HCT116 (cell line): ENCODE data around the gene SEMA7A. TPM values are rescaled to one million over a fixed set of nuclear protein-coding genes. Genes with fewer than 3 reads are reported as not detected.

Experiments used
- ATAC-seq: fragments of 200-7000 bp; cut with Tn5 transposase; 2 replicates; pipeline ENCODE4 v1.9.1; 2020; ENCODE audit warnings: mild to moderate bottlenecking, moderate library complexity
- BruUV-seq: library from RNA; stranded (reverse); fragments of 400-500 nt; replicated peaks from 2 replicates; lab custom pipeline; 2021; lab: Mats Ljungman, UMichigan
- CTCF ChIA-PET: fragments of 300-600 bp; sonication (Branson Sonifier 250); formaldehyde crosslinking; loops from one replicate; lab custom pipeline; 2021; ENCODE audit warnings: antibody characterized with exemption; lab: Charles Lee
- POLR2A ChIA-PET: fragments of 300-600, 350-600 bp; sonication (Branson Sonifier 250); formaldehyde crosslinking; loops from one replicate; lab custom pipeline; 2021; ENCODE audit warnings: antibody characterized with exemption; lab: Charles Lee
- RAD21 ChIA-PET, 2 experiments: fragments of 300-600 bp; sonication (Branson Sonifier 250); formaldehyde crosslinking; loops; one replicate each; lab custom pipeline; 2023; ENCODE audit warnings: low total read pairs in 2 of 2; ENCODE audit not compliant: uncharacterized antibody in 2 of 2, unreplicated experiment in 2 of 2, low non-redundant PET in 1 of 2; lab: Charles Lee
- DNase-seq: peaks from one replicate; pipeline ENCODE4 v3.0.0-alpha.2; 2010; ENCODE audit warnings: low read depth, low spot score
- H2AFZ ChIP-seq: fragments of 200-600 bp; shearing (Covaris generic), sonication (generic); 2 replicates; pipeline ENCODE4 v1.6.1; 2017; ENCODE audit warnings: low read depth, mixed run types, mixed read lengths, antibody characterized with exemption, low read length; ENCODE audit not compliant: poor library complexity, severe bottlenecking
- H3K27ac ChIP-seq: 2 replicates; pipeline ENCODE4 v1.5.1; 2012; ENCODE audit warnings: low read depth, low read length
- H3K27me3 ChIP-seq: fragments of 200-600 bp; sonication (generic); 2 replicates; pipeline ENCODE4 v1.6.1; 2016; ENCODE audit warnings: mixed run types, low read length, mixed read lengths; ENCODE audit not compliant: insufficient read depth
- H3K36me3 ChIP-seq, 2 experiments: fragments of 200-500 bp in 1 of 2; fragments of 200-600 bp in 1 of 2; sonication (Bioruptor generic) in 1 of 2; sonication (generic) in 1 of 2; 2 replicates each; pipeline versions ENCODE4 v1.5.1 to v1.6.1; 2014 to 2016; ENCODE audit warnings: low read length in 2 of 2, inconsistent platforms in 1 of 2, mixed read lengths in 1 of 2, mixed run types in 1 of 2; ENCODE audit not compliant: insufficient read depth in 2 of 2, control insufficient read depth in 1 of 2
- H3K4me1 ChIP-seq, 2 experiments: fragments of 200-600 bp in 1 of 2; sonication (generic) in 1 of 2; 2 replicates each; pipeline versions ENCODE4 v1.5.1 to v1.6.1; 2012 to 2017; ENCODE audit warnings: low read length in 2 of 2, inconsistent platforms in 1 of 2, mild to moderate bottlenecking in 1 of 2, mixed read lengths in 1 of 2, mixed run types in 1 of 2, moderate library complexity in 1 of 2; ENCODE audit not compliant: insufficient read depth in 2 of 2, control insufficient read depth in 1 of 2
- H3K4me2 ChIP-seq: fragments of 200-600 bp; sonication (generic); 2 replicates; pipeline ENCODE4 v1.6.1; 2017; ENCODE audit warnings: mixed run types, low read length, mixed read lengths
- H3K4me3 ChIP-seq, 2 experiments: fragments of 200-600 bp in 1 of 2; sonication (generic) in 1 of 2; replicated peaks in 1 of 2; 2 replicates each; pipeline ENCODE4 v1.5.1; 2011 to 2016; ENCODE audit warnings: low read length in 2 of 2, control low read depth in 1 of 2, low read depth in 1 of 2, mild to moderate bottlenecking in 1 of 2, mixed read lengths in 1 of 2, mixed run types in 1 of 2
- H3K79me2 ChIP-seq: fragments of 200-600 bp; sonication (generic); 2 replicates; pipeline ENCODE4 v1.6.1; 2017; ENCODE audit warnings: mild to moderate bottlenecking, mixed run types, low read length, moderate library complexity, mixed read lengths; ENCODE audit not compliant: insufficient read depth
- H3K9ac ChIP-seq: fragments of 200-600 bp; sonication (generic); 2 replicates; pipeline ENCODE4 v1.6.1; 2016; ENCODE audit warnings: low read length, mixed read lengths
- H3K9me2 ChIP-seq: fragments of 200-600 bp; sonication (generic), shearing (Covaris generic); 2 replicates; pipeline ENCODE4 v1.6.1; 2017; ENCODE audit warnings: mixed run types, mild to moderate bottlenecking, moderate library complexity; ENCODE audit not compliant: insufficient read depth
- H3K9me3 ChIP-seq, 2 experiments: fragments of 200-500 bp in 1 of 2; fragments of 200-600 bp in 1 of 2; sonication (Bioruptor generic) in 1 of 2; sonication (generic) in 1 of 2; 2 replicates each; pipeline ENCODE4 v1.6.1; 2014 to 2017; ENCODE audit warnings: low read length in 2 of 2, mixed read lengths in 2 of 2, inconsistent platforms in 1 of 2, low read depth in 1 of 2, mild to moderate bottlenecking in 1 of 2, mixed run types in 1 of 2, moderate library complexity in 1 of 2; ENCODE audit not compliant: control insufficient read depth in 1 of 2, insufficient read depth in 1 of 2
- H4K20me1 ChIP-seq: fragments of 200-600 bp; sonication (generic), shearing (Covaris generic); 2 replicates; pipeline ENCODE4 v1.6.1; 2017; ENCODE audit warnings: mixed run types, mild to moderate bottlenecking, moderate library complexity; ENCODE audit not compliant: insufficient read depth
- CBX3 ChIP-seq: IDR thresholded peaks from 2 replicates; pipeline ENCODE4 v1.6.1; 2012; ENCODE audit warnings: low read depth
- CEBPB ChIP-seq: IDR thresholded peaks from 2 replicates; pipeline ENCODE4 v1.6.1; 2012; ENCODE audit warnings: low read depth
- EGR1 ChIP-seq: IDR thresholded peaks from 2 replicates; pipeline ENCODE4 v1.6.1; 2012; ENCODE audit warnings: low read depth
- ELF1 ChIP-seq: IDR thresholded peaks from 2 replicates; pipeline ENCODE4 v1.6.1; 2012; ENCODE audit warnings: low read depth, borderline replicate concordance
- EZH2 ChIP-seq: fragments of 200-600 bp; sonication (generic); IDR thresholded peaks from 2 replicates; pipeline ENCODE4 v1.6.1; 2017; ENCODE audit warnings: antibody characterized with exemption, mixed run types
- EZH2phosphoT487 ChIP-seq: fragments of 200-600 bp; IDR thresholded peaks from 2 replicates; pipeline ENCODE4 v1.6.1; 2018; ENCODE audit warnings: antibody characterized with exemption, borderline replicate concordance
- FOSL1 ChIP-seq: IDR thresholded peaks from 2 replicates; pipeline ENCODE4 v1.6.1; 2012; ENCODE audit warnings: low read depth
- JUND ChIP-seq: IDR thresholded peaks from 2 replicates; pipeline ENCODE4 v1.6.1; 2012
- POLR2A ChIP-seq: IDR thresholded peaks from 2 replicates; pipeline ENCODE4 v1.7.0; 2011; ENCODE audit warnings: borderline replicate concordance; ENCODE audit not compliant: insufficient read depth, insufficient read length; ENCODE audit errors: extremely low read depth
- POLR2AphosphoS5 ChIP-seq: IDR thresholded peaks from 2 replicates; pipeline ENCODE4 v1.6.1; 2011; ENCODE audit warnings: mild to moderate bottlenecking, low read depth, low read length, moderate library complexity
- SP1 ChIP-seq: IDR thresholded peaks from 2 replicates; pipeline ENCODE4 v1.6.1; 2012; ENCODE audit warnings: low read depth
- SRF ChIP-seq: IDR thresholded peaks from 2 replicates; pipeline ENCODE4 v1.6.1; 2012; ENCODE audit warnings: low read depth
- TCF7L2 ChIP-seq: IDR thresholded peaks from 2 replicates; pipeline ENCODE4 v1.7.0; 2011; ENCODE audit warnings: borderline replicate concordance, inconsistent platforms; ENCODE audit not compliant: insufficient read depth, insufficient read length; ENCODE audit errors: extremely low read depth
- YY1 ChIP-seq: IDR thresholded peaks from 2 replicates; pipeline ENCODE4 v1.6.1; 2011; ENCODE audit warnings: low read length, low read depth, moderate library complexity, mild to moderate bottlenecking; ENCODE audit not compliant: insufficient replicate concordance; ENCODE audit errors: extremely low read depth
- ZFX ChIP-seq: fragments of 450-650 bp; IDR thresholded peaks from 2 replicates; pipeline ENCODE4 v1.6.1; 2017
- ZNF274 ChIP-seq: fragments of 200-500 bp; sonication (Bioruptor generic); IDR thresholded peaks from 2 replicates; pipeline ENCODE4 v1.6.1; 2014; ENCODE audit warnings: mild to moderate bottlenecking, low read depth, low read length, inconsistent platforms
- intact Hi-C: fragments of 100-400 bp; cut with micrococcal nuclease; formaldehyde crosslinking; loops from 2 replicates; pipeline ENCODE4 v1.10.0; 2022
- total RNA-seq: library from RNA; stranded (reverse); gene quantifications from one replicate; pipeline ENCODE4 v1.2.1, GENCODE V29; 2021; ENCODE audit not compliant: unreplicated experiment
- TF ChIP-seq, protein P1 (sequence below): IDR thresholded peaks from 2 replicates; pipeline ENCODE4 v1.6.1; 2012
- TF ChIP-seq, protein P2 (sequence below): IDR thresholded peaks from 2 replicates; pipeline ENCODE4 v1.6.1; 2011; ENCODE audit warnings: mild to moderate bottlenecking, low read length, moderate library complexity; ENCODE audit not compliant: insufficient replicate concordance; ENCODE audit errors: extremely low read depth
- TF ChIP-seq, protein P3 (sequence below): IDR thresholded peaks from 2 replicates; pipeline ENCODE4 v1.6.1; 2012

The SEMA7A gene
- total RNA-seq, 1 experiment from 2014 or later = 13.8 TPM

DNA sequence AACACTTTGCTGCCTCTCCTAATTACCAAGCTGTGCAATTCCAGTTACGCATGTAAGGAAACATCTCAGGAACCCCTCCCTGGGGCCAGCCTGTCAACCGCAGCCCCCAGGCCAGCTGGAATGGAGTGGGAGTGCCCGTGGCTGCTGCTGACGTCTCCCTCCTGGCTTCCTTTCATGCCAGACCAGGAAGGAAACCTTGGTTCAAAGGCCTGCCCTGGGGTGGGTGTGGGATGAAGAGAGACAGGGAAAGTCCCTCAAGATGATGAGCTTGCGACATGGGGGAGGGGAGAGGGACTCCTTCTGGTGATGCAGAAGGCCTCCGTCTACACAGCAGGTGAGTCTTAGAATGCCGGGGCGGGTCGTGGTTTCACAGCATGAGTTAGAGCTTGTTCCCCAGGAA is 54.9 kb downstream of the SEMA7A start:
- ChIA-PET POLR2A (no interaction called here), RAD21 (no interaction called here), CTCF (interaction anchor here (1.5 to 6.3 kb wide), 2 partner anchors 53 to 61 kb away, joined by 4 to 83 read pairs; no protein-coding TSS in a partner anchor)
- BruUV-seq = no TSS peak
- DNase-seq (no peak), ATAC-seq (no peak)
- H3K9me3 ChIP-seq = no peaks in the 10 kb centered on the region
- H3K4me3 ChIP-seq = no peak overlapping the region
- H3K4me1 ChIP-seq = peaks cover 15 to 51% of the 10 kb centered on the region in 2 experiments
- H4K20me1 ChIP-seq = no peaks in the 10 kb centered on the region
- intact Hi-C loops = loop anchor here (10.0 kb wide), 1 partner anchor 606 kb away; no protein-coding TSS in a partner anchor
- TF ChIP-seq TCF7L2 = no peak
- no peak for TF ChIP-seq EGR1
- no peak for TF ChIP-seq SRF
- TF ChIP-seq ELF1 = no peak
- TF ChIP-seq JUND = no peak
- TF ChIP-seq EZH2phosphoT487 = no peak
- TF ChIP-seq, protein P1, sequence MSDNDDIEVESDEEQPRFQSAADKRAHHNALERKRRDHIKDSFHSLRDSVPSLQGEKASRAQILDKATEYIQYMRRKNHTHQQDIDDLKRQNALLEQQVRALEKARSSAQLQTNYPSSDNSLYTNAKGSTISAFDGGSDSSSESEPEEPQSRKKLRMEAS = no peak
- no peak for TF ChIP-seq EZH2
- no peak for TF ChIP-seq ZNF274
- no peak for TF ChIP-seq SP1
- no peak for TF ChIP-seq ZFX
- TF ChIP-seq CBX3 = no peak
- TF ChIP-seq, protein P2, sequence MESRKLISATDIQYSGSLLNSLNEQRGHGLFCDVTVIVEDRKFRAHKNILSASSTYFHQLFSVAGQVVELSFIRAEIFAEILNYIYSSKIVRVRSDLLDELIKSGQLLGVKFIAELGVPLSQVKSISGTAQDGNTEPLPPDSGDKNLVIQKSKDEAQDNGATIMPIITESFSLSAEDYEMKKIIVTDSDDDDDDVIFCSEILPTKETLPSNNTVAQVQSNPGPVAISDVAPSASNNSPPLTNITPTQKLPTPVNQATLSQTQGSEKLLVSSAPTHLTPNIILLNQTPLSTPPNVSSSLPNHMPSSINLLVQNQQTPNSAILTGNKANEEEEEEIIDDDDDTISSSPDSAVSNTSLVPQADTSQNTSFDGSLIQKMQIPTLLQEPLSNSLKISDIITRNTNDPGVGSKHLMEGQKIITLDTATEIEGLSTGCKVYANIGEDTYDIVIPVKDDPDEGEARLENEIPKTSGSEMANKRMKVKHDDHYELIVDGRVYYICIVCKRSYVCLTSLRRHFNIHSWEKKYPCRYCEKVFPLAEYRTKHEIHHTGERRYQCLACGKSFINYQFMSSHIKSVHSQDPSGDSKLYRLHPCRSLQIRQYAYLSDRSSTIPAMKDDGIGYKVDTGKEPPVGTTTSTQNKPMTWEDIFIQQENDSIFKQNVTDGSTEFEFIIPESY = no peak
- no peak for TF ChIP-seq POLR2A
- TF ChIP-seq, protein P3, sequence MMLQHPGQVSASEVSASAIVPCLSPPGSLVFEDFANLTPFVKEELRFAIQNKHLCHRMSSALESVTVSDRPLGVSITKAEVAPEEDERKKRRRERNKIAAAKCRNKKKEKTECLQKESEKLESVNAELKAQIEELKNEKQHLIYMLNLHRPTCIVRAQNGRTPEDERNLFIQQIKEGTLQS = no peak
- TF ChIP-seq CEBPB = no peak
- no peak for TF ChIP-seq FOSL1
- TF ChIP-seq POLR2AphosphoS5 = no peak
- TF ChIP-seq YY1 = no peak
- no peaks in the 10 kb centered on the region for H3K36me3 ChIP-seq
- H3K79me2 ChIP-seq = no peaks in the 10 kb centered on the region
- no peaks in the 10 kb centered on the region for H3K9me2 ChIP-seq
- H3K27me3 ChIP-seq = no peaks in the 10 kb centered on the region
- no peak overlapping the region for H2AFZ ChIP-seq
- H3K9ac ChIP-seq = no peak overlapping the region
- H3K4me2 ChIP-seq = no peak overlapping the region
- no peak overlapping the region for H3K27ac ChIP-seq
